Measurements from ENCODE around the gene TMF1.

Gene TMF1

DNA sequence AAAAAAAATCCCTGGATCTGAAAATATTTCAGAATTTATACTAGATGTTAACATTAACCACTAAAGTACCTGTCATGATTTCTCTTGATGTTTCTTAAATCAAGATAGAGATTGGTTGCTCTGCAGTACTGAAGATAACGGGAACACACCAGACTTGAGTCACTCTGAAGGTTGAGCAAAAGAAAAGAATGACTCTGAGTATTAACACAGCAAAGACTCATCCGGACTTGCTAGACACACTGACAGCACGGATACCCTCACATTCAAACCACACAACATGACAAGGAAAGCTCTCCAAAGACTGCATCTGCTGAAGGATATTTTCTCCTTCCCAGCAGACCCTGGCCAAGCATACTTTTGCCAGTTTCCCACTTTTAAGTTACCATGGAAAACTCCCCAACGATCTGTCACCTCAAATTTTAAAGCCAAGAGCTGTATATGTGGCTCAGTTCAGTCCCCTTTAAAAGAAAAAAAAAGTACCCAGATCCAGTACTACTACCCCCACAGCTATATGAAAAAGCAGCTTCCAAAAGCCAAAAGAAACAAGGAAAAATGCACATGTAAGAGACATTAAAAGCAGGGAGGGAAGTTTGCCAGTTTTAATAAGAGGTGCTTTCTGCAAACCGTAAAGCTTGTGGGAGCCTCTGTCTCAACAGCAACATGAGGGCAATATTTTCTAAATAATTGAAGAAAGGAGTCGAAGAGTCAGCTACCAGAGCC lies 46.9 kb downstream of the TMF1 start:
- Histone ChIP-seq H3K9me3 (ENCODE audit: control insufficient read depth, low read length) (no peaks in the 10 kb centered on the region), H3K36me3 (ENCODE audit: control insufficient read depth, insufficient read depth, low read length) (peaks cover 34% of the 10 kb centered on the region), H3K27me3 (replicated peaks; ENCODE audit: control insufficient read depth, insufficient read depth, low read length, poor library complexity, severe bottlenecking) (no peaks in the 10 kb centered on the region), H3K4me3 (ENCODE audit: insufficient read depth, low read depth, low read length, poor library complexity, severe bottlenecking) (no peak overlapping the region), H3K4me1 (ENCODE audit: control insufficient read depth, insufficient read depth, low read length, poor library complexity, severe bottlenecking) (no peaks in the 10 kb centered on the region), H3K27ac (ENCODE audit: insufficient read depth, low read length, poor library complexity, severe bottlenecking) (no peak overlapping the region)
- DNase-seq, result no peak

DNA sequence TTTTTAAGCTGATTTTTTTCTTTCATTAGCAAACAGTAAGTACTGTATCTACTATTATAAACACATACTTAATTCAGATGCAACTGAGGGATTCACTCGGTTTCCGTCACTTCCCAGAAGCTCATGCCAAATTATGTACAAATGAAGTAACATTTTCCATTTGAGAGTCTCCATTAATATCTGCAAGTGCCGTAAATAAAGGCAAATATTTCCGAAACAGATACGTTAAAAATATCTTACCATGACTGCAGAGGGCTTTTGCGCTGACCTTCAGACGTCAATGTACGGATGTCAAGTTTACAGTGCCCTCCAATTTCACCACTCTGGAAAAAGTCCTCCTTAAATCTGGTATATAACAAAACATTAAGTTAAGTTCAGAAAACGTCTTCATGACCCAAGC lies 48.0 kb downstream of the TMF1 start:
- H3K27ac ChIP-seq (ENCODE audit: insufficient read depth, low read length, poor library complexity, severe bottlenecking), result no peak overlapping the region
- H3K36me3 ChIP-seq (ENCODE audit: control insufficient read depth, insufficient read depth, low read length), result peaks cover 34% of the 10 kb centered on the region
- no peaks in the 10 kb centered on the region for H3K9me3 ChIP-seq (ENCODE audit: control insufficient read depth, low read length)
- H3K27me3 ChIP-seq (replicated peaks; ENCODE audit: control insufficient read depth, insufficient read depth, low read length, poor library complexity, severe bottlenecking), result no peaks in the 10 kb centered on the region
- no peak overlapping the region for H3K4me3 ChIP-seq (ENCODE audit: insufficient read depth, low read depth, low read length, poor library complexity, severe bottlenecking)
- DNase-seq, result no peak
- no peaks in the 10 kb centered on the region for H3K4me1 ChIP-seq (ENCODE audit: control insufficient read depth, insufficient read depth, low read length, poor library complexity, severe bottlenecking)

DNA sequence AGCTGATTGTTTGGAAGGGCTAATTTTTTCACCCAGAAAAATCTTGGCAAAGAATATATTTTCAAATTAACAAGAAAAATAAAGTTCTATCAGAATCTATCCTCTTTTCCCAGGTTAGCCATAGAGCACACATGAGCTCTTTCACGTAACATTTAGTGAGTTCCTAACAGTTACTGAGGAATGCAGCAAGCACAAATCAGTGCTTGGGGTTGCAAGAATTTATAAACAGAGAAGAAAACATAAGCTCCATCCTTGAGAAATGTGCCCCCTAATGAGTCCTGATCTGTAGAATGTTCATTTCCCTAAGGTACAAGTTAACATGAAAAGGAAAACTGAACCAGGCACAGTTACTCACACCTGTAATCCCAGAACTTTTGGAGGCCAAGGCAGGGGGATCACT lies 52.5 kb downstream of the TMF1 start:
- Histone ChIP-seq H3K36me3 (ENCODE audit: control insufficient read depth, insufficient read depth, low read length) (peaks cover 36% of the 10 kb centered on the region), H3K27me3 (replicated peaks; ENCODE audit: control insufficient read depth, insufficient read depth, low read length, poor library complexity, severe bottlenecking) (no peaks in the 10 kb centered on the region), H3K9me3 (ENCODE audit: control insufficient read depth, low read length) (no peaks in the 10 kb centered on the region), H3K4me1 (ENCODE audit: control insufficient read depth, insufficient read depth, low read length, poor library complexity, severe bottlenecking) (no peaks in the 10 kb centered on the region), H3K4me3 (ENCODE audit: insufficient read depth, low read depth, low read length, poor library complexity, severe bottlenecking) (no peak overlapping the region), H3K27ac (ENCODE audit: insufficient read depth, low read length, poor library complexity, severe bottlenecking) (no peak overlapping the region)
- no peak for DNase-seq

DNA sequence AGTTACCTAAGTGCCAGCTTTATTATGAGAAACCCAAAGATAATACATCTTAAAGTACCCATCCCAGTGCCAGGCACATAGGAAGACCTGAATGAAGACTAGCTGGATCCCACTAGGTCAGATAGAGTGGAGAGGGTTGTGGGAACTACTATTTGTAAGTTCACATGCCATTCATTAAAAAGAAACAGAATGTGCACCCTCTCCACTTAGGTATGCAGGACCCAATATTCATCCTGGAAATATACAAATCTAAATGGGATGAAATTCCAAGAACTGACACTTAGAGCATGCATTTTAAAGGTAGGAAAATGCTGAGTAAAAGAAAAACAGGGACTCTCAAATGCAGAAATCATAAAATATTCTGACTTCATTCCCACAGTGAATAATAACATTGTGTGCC lies 53.0 kb downstream of the TMF1 start:
- Histone ChIP-seq H3K4me1 (ENCODE audit: control insufficient read depth, insufficient read depth, low read length, poor library complexity, severe bottlenecking) (no peaks in the 10 kb centered on the region), H3K9me3 (ENCODE audit: control insufficient read depth, low read length) (no peaks in the 10 kb centered on the region), H3K27me3 (replicated peaks; ENCODE audit: control insufficient read depth, insufficient read depth, low read length, poor library complexity, severe bottlenecking) (no peaks in the 10 kb centered on the region), H3K36me3 (ENCODE audit: control insufficient read depth, insufficient read depth, low read length) (peaks cover 34% of the 10 kb centered on the region), H3K4me3 (ENCODE audit: insufficient read depth, low read depth, low read length, poor library complexity, severe bottlenecking) (no peak overlapping the region), H3K27ac (ENCODE audit: insufficient read depth, low read length, poor library complexity, severe bottlenecking) (no peak overlapping the region)
- DNase-seq, result no peak

DNA sequence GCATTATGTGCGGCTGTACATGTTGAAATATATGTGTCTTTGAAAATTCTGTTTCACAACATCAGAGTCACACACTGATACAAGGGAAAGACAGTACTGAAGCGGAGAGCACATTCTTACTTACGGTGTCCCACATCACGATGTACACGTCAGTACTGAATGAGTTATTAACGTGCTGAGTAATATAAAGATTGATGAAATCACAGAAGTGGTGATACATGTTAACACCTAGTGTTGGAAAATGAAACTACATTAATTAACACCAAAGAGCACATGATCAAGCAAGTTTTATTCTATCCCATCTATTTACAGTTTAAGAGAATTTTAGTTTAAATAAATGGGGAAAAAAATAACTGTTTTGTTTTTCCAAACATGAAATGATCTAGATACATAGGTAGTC lies 54.2 kb downstream of the TMF1 start:
- Histone ChIP-seq H3K27ac (ENCODE audit: insufficient read depth, low read length, poor library complexity, severe bottlenecking) (no peak overlapping the region), H3K36me3 (ENCODE audit: control insufficient read depth, insufficient read depth, low read length) (peaks cover 21% of the 10 kb centered on the region), H3K9me3 (ENCODE audit: control insufficient read depth, low read length) (no peaks in the 10 kb centered on the region), H3K27me3 (replicated peaks; ENCODE audit: control insufficient read depth, insufficient read depth, low read length, poor library complexity, severe bottlenecking) (no peaks in the 10 kb centered on the region), H3K4me1 (ENCODE audit: control insufficient read depth, insufficient read depth, low read length, poor library complexity, severe bottlenecking) (no peaks in the 10 kb centered on the region), H3K4me3 (ENCODE audit: insufficient read depth, low read depth, low read length, poor library complexity, severe bottlenecking) (no peak overlapping the region)
- no peak for DNase-seq

DNA sequence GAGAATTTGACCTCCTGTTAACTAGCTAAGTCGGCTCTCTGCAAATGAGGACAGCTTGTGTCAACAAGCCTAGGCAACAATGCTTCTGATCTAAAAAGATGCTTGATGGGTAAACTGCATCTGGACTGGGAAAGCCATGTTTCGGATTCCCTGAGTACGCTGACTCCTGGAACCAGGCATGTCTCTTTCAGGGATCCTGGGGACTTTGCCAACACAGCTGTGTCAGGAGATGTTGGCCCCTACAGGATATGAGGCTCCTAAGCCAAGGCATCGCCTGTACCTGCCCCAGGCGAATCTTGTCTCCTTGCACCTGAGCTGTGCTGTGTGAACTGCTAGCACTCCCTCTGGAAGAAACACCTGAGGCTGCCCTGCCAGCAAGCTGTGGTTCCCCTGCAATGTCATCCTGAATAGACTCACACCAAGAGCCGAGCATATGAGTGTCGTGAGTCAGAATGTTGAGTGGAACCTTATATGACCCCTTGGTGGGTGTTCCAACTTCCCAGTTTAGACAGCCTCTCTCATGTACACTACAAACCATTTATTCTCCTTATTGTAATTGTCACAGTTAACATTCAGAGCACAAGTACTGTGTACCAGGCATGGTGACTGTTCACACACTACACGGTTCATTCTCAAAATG lies 55.7 kb downstream of the TMF1 start:
- no peak overlapping the region for H3K27ac ChIP-seq (ENCODE audit: insufficient read depth, low read length, poor library complexity, severe bottlenecking)
- H3K27me3 ChIP-seq (replicated peaks; ENCODE audit: control insufficient read depth, insufficient read depth, low read length, poor library complexity, severe bottlenecking), result no peaks in the 10 kb centered on the region
- no peaks in the 10 kb centered on the region for H3K4me1 ChIP-seq (ENCODE audit: control insufficient read depth, insufficient read depth, low read length, poor library complexity, severe bottlenecking)
- DNase-seq, result no peak
- H3K4me3 ChIP-seq (ENCODE audit: insufficient read depth, low read depth, low read length, poor library complexity, severe bottlenecking), result no peak overlapping the region
- no peaks in the 10 kb centered on the region for H3K9me3 ChIP-seq (ENCODE audit: control insufficient read depth, low read length)
- peaks cover 18% of the 10 kb centered on the region for H3K36me3 ChIP-seq (ENCODE audit: control insufficient read depth, insufficient read depth, low read length)

DNA sequence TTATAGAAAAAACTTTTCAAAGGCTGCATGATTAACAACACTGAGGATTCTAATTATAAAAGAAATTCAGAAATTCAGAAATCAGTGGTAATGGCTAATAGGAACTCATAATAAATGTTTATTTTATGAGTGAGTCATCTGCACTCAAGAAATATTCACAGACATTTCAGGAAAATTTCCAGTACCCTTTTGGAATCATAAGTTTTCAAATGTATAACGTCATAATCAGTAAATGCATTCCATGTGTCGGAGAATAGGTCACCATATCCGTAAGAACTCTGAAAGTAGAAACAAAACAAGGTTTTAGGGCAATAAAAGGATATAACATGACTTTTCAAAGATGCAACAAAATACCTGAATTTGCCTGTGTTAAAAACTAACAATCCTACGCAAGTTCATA lies 63.4 kb downstream of the TMF1 start:
- Histone ChIP-seq H3K4me3 (ENCODE audit: insufficient read depth, low read depth, low read length, poor library complexity, severe bottlenecking) (no peak overlapping the region), H3K27ac (ENCODE audit: insufficient read depth, low read length, poor library complexity, severe bottlenecking) (no peak overlapping the region), H3K27me3 (replicated peaks; ENCODE audit: control insufficient read depth, insufficient read depth, low read length, poor library complexity, severe bottlenecking) (no peaks in the 10 kb centered on the region), H3K36me3 (ENCODE audit: control insufficient read depth, insufficient read depth, low read length) (peaks cover 24% of the 10 kb centered on the region), H3K9me3 (ENCODE audit: control insufficient read depth, low read length) (no peaks in the 10 kb centered on the region), H3K4me1 (ENCODE audit: control insufficient read depth, insufficient read depth, low read length, poor library complexity, severe bottlenecking) (no peaks in the 10 kb centered on the region)
- no peak for DNase-seq

DNA sequence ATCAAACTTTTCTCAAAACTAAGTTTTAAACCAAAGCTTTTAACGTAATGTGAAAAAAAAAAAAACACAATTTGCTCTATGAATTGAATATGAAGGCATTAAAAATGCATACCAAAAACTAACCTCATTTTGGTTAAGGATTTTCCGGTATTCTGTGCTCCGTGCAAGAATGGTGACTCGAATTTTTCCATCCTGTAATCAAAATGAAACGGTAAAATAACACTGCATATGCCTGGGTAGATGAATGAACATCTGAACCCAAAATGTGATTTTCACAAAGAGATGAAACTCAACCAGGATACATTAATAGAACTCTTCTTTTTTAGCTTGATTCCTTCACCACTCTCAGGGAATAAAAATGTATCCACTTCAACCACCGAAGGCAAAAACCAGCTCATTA lies 64.8 kb downstream of the TMF1 start:
- Histone ChIP-seq H3K36me3 (ENCODE audit: control insufficient read depth, insufficient read depth, low read length) (peaks cover 31% of the 10 kb centered on the region), H3K4me3 (ENCODE audit: insufficient read depth, low read depth, low read length, poor library complexity, severe bottlenecking) (no peak overlapping the region), H3K4me1 (ENCODE audit: control insufficient read depth, insufficient read depth, low read length, poor library complexity, severe bottlenecking) (no peaks in the 10 kb centered on the region), H3K9me3 (ENCODE audit: control insufficient read depth, low read length) (no peaks in the 10 kb centered on the region), H3K27me3 (replicated peaks; ENCODE audit: control insufficient read depth, insufficient read depth, low read length, poor library complexity, severe bottlenecking) (no peaks in the 10 kb centered on the region), H3K27ac (ENCODE audit: insufficient read depth, low read length, poor library complexity, severe bottlenecking) (no peak overlapping the region)
- no peak for DNase-seq

DNA sequence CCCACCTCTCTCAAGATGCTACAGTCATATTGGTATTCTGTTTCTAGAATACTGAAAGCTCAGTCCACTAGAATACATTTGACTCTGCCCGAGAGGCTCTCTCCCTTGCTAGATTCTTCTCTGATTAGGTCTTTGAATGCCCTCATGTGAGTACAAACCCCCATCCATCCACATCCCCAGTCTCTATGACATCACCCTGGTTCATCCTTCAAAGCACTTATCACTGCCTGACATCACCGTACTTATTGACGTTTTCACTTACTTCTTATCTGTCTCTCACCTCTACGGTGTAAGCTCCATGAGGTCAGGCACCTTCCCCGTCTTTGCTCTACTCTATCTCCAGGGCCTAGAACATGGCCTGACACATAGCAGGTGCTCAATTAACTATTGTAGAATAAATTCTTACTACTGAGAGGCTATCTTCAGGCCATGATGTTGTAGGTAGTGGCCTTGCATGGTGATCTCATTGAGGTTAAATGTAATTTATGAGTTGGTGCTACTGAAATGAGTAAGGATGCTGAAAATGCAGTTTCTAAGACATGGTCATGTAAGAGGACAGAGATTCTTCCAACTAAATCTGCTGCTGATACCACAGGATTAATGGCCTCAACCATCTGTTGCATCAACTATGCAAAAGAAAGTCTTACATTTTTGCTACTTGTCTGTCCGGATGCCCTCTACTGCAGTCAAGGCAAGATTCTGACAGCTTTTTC lies 65.5 kb downstream of the TMF1 start:
- Histone ChIP-seq H3K36me3 (ENCODE audit: control insufficient read depth, insufficient read depth, low read length) (peaks cover 32% of the 10 kb centered on the region), H3K9me3 (ENCODE audit: control insufficient read depth, low read length) (no peaks in the 10 kb centered on the region), H3K4me1 (ENCODE audit: control insufficient read depth, insufficient read depth, low read length, poor library complexity, severe bottlenecking) (no peaks in the 10 kb centered on the region)

DNA sequence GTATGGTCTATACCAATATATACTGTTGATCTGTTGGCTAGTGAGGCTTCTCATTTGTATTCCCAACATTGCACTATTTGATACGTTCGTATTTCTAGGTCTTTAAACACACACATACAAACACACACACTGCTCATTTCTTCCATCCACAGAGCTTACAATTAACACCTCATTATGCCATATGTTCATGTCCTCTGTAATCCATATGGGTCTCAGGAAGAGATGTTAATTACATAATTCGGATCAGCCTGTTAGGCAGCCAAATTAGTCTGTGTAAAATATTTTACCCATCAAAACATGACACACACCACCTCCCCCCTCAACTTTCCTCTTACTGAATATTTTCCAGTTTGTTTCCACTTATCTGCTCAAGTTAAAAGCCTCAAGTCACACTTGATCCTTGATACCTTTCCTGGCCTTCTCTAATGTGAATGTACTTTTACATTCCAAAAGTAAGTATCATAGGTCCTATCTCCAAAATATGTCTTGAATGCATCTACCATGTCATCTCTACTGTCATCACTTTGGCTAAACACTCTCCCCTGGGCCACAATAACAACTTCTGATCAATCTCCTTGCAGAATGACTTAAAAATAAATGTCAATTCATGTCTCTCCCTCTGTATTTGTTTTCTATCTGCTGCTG lies 66.9 kb downstream of the TMF1 start:
- no peak for DNase-seq
- H3K9me3 ChIP-seq (ENCODE audit: control insufficient read depth, low read length), result no peaks in the 10 kb centered on the region
- no peaks in the 10 kb centered on the region for H3K4me1 ChIP-seq (ENCODE audit: control insufficient read depth, insufficient read depth, low read length, poor library complexity, severe bottlenecking)
- no peak overlapping the region for H3K4me3 ChIP-seq (ENCODE audit: insufficient read depth, low read depth, low read length, poor library complexity, severe bottlenecking)
- no peaks in the 10 kb centered on the region for H3K27me3 ChIP-seq (replicated peaks; ENCODE audit: control insufficient read depth, insufficient read depth, low read length, poor library complexity, severe bottlenecking)
- H3K36me3 ChIP-seq (ENCODE audit: control insufficient read depth, insufficient read depth, low read length), result peaks cover 41% of the 10 kb centered on the region
- H3K27ac ChIP-seq (ENCODE audit: insufficient read depth, low read length, poor library complexity, severe bottlenecking), result no peak overlapping the region

More for the DNA sequence above, 65.5 kb downstream of the TMF1 start:
- Histone ChIP-seq H3K27me3 (replicated peaks; ENCODE audit: control insufficient read depth, insufficient read depth, low read length, poor library complexity, severe bottlenecking) (no peaks in the 10 kb centered on the region), H3K27ac (ENCODE audit: insufficient read depth, low read length, poor library complexity, severe bottlenecking) (no peak overlapping the region), H3K4me3 (ENCODE audit: insufficient read depth, low read depth, low read length, poor library complexity, severe bottlenecking) (no peak overlapping the region)
- DNase-seq, result no peak
